NOMO-1 treated with DMSO at 0.1 percent for 48 hours (cell line): Measurements from ENCODE around the gene IRF6.

Source experiments
- DNase-seq: peaks from one replicate; lab custom pipeline; 2025; ENCODE audit not compliant: unreplicated experiment; lab: John Stamatoyannopoulos, UW

Gene IRF6

DNA sequence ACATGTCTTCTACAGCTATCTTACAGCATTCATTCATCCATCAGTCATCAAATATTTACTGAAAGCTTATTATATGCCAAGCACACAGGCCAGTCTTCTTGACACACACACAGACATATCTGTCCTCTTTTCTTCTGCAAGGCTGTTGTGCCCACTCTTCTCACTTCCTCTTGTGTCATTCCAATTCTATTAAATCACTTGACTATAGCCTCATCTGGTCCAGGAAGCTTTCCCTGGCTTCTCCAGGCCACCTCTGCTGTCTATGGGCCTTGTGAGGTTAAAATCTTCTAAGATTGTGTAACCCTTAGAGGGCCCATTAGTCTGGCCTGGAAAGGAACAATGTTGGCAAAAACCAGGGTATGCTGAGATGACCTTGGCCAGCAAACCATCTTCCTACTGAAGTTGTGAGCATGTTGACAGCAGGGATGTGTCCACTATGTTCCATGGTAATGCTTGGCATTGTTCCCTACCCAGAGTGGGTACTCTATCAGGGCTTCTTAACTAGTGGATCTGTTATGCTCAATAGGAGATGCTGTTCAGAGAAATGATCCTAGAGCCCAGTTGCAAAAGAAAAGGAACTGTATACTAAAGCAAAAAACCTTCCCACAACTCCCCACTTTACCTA is 44.8 kb downstream of the IRF6 start:
- DNase-seq, result no peak

DNA sequence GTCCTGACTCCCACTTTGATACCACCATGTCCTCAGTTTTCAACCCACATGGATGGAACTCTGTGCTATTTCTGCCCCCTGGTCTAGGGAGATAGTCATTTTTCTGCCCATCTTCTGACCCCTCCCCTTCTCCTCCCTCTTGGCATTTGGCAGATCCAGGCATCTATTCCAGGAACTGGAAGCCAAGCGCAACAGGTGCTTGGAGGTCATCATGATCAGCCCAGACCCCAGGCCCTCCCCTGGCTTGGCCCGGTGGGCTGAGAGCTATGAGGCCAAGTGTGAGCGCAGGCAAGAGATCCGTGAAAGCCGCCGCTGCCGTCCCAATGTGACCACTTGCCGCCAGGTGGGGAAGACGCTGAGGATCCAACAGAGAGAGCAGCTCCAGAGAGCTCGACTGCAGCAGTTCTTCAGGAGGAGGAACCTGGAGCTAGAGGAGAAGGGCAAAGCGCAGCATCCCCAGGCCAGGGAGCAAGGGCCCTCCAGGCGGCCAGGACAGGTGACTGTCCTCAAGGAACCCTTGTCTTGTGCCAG is 46.0 kb downstream of the IRF6 start:
- DNase-seq, result no peak

DNA sequence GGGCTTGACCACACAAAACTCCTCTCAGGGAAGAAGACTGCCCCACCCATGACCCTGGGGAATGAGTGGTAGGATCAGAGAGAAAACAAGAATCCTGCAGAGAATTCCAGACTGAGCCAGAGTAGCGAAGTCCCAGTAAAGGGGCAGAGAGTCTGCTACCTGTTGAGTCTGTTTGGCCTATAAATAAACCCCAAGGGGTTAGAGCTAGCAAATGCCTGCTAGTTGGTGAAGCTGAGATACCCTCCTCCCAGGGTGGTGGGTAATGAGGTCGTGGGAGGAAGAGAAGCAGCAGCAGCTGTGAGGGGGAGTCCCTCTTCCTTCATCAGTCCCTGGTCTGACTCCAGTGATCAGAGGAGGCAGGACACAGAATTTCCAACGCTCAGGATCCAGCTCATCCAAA is 47.5 kb downstream of the IRF6 start:
- no peak for DNase-seq

DNA sequence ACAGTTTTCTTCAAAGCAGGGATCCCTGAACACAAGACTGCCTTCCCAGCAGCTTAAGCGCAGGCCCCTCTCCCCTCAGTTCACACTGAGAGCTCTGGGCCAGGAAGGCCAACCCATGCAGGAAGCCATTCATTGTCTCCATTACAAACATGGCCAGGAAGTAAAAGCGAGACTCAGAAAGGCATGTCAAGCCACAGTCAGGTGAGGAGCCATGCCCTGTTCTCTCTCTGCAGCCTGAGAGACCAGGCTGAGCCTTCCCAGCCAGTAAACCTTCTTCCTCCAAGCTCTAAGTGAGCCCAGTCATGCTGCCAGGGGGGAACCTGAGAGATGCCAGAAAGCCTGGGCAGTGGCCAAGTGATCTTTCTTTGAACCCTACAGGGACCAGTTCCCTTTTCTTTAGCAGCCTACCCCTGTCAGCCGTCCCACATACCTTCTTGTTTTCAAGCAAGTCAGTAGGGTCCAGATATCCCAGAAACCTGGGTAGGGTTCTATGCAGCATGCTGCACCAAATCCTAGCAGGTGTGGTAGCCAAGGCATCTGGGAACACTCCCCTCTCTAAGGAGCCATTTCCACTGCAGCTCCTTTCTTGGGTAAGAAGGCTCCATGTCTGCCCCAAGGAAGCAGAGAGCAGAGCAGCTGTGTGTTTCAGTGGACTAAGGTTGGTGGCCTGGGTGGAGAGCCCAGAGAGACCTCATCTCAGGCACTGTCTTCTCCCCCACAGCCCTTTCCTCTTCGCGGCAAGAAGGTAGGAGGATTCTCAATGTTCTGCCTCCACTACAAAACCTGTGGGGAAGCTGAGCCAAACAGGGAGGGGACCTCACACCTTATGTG is 49.1 kb downstream of the IRF6 start:
- peak; percentile 78 for DNase-seq

DNA sequence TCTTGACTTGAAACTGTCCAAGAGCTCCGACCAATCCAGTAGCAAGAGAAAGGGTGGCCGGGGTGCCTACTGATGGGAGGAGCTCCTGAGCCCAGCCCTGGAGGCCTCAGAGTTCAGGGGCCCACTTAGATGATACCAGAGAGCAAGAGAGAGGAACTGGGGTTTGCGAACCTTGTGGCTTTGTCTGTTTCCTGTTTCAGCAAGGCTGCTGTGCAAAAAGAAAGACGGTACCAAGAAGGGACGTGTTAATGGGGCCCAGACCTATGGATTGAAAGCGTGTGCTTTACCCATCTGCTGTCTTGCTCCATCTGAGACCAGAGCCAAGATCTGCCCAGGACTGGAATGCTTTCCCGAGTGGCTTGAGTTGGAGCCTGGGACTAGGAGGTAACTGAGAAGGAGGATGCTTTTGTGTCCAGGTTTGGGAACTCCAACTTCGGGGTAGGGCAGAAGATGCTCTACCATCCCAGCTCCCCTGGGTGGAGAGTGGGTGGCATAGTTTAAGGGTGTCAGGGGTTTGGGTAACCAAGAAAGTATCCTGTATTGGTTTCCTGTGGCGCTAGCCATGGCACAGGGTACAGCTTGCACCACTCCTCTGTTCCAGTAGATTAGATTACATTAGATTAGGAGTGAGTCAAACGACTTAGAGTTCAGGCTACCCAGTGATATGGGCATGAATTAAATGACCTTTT is 49.9 kb downstream of the IRF6 start, which contains the start of gene TRAF3IP3:
Gene TRAF3IP3 (plus strand): TSS at position 128 of the 689 bp plus-strand sequence. CDS start 3,987 bp downstream, outside the sequence.
- DNase-seq, result peak; percentile 96

DNA sequence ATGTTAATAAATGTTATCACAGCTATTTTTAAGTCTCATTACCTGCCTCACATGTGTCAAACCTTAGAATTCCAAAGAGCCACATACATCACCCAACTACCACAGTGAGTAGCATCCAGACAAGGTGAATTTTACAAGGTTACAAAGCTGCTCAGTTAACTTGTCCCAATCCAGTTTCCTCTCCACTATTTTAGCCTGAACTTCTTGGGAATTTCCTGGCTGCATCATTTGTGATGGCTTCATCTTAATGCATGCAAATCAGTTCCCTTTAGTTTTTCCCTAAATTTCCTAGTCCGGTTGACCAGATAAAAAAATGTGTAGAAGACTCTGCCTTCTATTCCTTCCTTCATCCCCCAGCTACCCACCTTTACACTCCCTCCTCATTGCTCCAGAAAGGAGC is 50.7 kb downstream of the IRF6 start:
- no peak for DNase-seq

DNA sequence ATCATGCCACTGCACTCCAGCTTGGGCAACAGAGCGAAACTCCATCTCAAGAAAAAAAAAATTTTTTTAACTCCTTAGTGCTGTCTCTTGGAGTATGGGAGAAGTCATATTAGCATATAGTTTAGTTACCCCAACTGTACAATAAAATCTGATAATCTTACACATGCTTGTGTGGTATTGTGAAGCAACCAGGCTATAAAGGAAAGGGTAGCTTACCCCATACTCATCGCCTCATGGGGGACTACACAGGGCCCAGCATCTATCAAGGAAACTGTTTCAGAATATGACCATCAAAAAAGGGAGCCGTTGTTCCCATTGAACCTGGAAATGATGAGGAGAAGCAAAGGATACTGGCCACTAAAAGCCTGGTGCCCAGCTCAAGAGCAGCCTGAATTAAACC is 53.1 kb downstream of the IRF6 start:
- no peak for DNase-seq

DNA sequence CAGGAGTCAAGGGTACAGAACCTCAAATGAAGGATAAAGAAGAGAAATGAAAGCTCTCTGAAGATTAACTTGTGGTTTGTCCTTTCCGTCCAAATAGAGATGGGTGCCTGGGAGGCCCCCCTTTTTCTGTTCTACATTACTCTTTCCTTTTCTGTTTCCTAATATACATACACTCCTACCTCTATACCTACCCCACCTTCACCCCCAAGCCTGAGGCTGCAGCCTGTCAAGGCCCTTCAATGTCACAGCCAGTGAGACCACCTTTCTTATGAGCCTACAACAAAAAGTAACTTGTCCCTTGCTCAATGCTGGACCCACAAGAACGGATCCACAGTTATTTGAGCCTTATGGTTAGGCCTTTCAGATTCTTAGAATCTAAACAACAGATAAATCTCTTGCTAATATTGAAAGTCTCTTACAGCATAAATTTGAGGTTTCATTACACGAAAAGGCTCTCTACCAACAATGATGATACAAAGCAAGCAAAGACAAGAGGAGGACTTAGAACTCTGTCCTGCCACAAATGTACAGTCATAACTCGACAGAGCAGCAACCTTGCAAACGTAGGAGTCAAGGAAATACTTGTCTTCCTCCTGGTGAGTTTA is 54.2 kb downstream of the IRF6 start:
- no peak for DNase-seq

DNA sequence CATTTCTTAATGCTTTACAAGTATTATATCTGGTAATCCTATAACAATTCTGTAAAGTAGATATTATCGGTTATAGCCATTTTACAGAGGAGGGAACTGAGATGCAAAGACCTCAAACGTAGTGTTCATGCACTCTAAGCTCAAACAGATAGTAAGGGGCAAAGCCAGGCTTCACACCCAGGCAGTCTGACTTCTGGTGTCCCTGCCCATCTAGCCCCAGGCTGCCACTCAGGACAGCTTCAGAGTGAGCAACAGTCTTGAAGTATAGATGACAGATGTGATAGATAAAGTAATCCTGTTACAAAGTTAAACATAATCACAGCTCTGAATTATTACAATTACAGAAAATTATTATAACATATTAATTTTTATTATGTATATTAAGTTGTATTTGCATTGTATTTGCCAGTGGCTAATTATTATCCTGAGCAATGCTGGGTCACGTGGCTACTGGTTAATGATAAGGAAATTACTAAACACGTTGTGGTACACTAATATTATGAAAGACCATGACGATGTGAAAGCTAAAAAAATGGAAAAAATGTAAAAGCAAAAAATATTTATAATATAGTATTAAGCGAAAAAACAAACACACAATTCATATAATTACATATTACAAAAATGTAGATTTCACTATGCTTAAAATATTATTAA is 56.1 kb downstream of the IRF6 start:
- peak; percentile 17 for DNase-seq

DNA sequence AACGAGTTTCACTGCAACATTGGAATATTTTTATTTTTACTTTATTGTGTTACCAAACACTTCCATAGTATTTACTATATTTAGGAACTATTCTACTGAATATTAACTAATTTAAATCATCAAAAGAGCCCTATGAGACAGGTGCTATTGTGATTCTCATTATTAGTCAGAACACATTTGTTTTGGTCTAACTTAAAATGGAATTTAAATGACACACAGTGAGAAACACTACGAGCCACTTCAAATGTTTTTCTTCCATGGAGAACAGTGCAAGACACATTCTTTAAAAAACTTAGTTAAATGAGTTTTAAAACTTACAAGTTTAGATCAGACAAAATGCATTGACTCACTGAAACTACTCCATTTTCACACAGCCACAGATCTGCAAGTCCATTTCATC is 56.7 kb downstream of the IRF6 start:
- no peak for DNase-seq

DNA sequence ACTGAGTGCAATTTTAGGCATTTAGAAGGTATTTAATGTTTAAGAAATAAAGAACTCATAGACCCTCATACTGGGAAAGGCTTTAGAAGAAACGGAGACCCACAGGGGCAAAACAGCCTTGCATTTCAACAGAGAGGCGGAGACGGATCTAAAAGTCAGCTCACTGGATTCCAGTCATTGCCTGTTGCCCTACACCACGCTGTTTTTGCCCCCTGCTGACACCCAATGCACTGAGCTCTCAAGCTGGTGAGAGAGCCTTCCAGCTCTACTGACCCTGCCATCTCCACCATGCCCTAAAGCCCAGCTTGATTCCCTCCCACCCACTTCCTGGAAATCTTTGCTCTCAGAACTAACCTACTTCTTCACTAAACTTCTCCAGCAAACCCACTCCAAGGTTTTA is 57.3 kb downstream of the IRF6 start:
- DNase-seq, result no peak

DNA sequence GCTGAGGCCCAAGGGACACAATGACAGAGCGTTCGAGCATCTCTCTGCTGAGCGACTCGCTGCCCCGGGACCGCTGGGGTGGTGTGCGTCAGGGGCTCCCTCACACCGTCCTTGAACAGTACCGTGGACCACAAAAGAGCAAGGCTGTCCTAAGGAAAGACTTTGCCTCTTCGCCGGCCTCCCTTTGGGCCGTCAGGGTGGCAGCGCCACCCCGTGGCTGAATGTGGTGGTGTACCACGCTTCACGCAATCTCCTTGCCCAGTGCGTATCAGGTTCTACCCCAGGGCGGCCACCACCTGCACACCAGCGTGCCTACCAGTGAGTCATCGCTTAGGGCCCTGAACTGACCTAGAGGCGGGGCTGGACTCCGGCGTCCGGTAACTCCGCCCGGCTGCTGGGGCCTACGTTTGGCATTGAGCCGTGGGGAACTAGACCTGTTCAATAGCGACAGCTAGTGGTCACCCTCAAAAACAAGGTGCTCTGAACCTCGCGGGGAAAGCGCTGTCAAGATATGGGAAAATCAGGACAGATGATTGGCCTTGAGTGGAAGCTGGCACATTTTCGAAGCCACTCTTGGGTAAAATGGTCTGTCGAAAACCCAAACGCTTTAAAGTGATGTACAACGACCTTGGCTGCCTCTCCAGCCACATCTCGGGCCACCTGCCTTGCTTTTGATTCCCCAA is 58.2 kb downstream of the IRF6 start:
- DNase-seq, result peak; percentile 99

DNA sequence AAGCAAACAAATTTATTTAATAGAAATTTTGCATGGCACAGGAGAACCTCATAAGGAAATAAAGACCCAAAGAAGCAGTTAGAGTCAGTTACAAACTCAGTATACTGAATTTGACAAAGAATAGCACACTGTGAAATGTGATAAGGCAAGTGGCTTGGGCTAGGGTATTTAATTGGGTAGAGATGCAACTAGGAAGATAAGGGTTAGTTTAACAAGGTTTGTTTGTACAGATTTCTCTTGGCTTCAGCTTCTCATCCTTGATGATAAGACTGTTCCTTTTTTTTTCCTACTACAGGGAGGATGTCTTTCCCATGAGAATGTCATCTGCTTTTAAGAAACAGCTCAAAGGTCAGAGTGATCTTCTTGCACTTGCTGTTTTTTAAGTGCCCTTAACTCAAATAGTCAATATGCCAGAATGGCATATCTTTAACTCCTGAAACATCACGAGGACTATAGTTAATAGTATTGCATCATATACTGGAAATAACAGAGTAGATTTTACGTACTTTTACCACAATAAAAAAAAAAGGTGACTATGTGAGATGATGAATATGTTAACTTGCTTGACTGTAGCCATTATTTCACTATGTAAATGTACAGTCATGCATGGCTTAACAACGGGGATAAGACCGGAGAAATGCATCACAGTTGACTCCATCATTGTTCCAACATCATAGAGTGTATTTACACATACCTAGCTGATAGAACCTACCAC is 59.3 kb downstream of the IRF6 start:
- DNase-seq, result no peak

DNA sequence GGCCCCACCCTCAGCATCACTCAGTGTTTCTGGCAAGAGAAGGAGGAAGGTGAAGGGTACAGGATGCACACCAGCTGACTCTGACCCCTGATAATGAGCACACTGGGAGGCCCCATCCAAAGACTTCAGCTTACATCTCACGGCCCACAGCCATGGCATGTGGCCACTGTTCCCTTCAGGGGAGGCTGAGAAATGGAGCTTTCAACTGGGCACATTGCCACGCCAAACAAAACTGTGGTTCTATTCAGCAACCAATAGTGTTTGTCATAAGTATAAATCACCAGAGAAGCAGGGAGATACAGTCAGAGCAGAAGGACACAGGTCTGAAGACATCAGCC is 62.8 kb downstream of the IRF6 start:
- no peak for DNase-seq

DNA sequence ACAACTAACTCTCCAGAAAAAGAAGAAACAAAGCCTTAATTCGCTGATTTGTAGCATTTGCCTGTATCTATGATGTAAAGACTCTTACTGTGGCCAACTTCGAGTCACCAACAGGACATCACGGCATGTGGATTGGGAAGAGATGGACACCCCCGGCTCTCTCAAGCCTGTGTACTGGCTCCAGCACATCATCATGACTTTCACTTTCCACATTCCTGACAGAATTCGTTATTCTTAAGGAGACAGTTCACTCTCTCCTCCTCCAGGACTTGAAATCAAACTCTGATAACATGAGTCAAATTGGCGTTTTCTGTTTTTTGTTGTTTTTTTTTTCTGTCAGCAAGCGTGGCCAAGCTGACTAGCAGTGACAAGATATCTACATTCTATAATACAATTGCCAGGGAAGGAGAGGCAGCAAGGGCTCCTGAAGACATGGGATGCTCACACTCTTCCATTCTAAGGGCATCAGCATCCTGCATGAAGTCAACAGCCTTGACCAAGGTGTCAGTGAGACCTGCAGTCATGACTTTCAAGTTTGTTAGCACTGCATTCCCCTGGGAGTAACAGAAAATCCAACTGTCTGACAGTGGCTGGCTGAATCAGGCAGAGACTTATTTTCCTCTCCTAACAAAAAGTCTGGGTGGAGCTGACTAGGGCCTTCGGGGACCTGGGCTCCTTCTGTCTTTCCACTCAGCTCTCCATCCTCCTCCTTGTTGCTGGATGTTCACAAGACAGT is 63.4 kb downstream of the IRF6 start:
- DNase-seq, result no peak

DNA sequence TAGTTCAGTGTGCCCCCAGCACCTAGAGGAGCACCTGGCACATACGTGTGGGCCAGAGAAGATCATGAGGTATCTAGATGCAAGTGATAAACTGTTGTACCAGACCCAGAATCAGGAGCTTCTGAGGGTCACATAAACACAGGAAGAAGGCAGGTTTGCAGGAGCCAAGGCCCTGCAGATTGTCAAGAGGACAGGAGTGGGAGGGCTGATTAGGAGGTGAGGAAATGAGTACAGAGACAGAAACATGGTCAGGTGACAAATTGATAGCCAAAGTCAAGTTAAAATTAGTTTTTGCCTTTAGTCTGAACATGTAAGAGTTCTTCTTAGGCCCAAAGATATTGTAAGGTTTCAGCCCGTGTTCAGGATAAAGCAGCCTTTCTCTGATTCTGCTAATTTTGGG is 64.1 kb downstream of the IRF6 start:
- no peak for DNase-seq

DNA sequence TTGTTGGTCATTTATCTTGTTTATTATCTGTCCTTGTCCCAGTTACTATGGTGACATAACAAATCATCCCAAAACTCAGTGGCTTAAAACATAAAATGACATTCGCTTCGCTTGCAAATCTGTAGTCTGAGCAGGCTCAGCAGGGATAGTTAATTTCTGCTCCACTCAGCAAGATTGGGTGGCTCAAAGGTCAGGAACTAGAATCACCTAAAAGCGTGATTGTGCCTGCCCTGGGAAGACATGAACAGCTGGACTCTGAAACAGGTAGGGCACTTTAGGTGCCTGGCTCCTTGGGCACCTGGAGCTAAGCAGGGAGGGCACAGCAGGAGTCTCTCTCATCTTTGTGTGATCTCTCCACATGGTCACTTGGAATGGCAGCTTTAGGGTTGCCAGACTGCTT is 64.7 kb downstream of the IRF6 start:
- DNase-seq, result no peak

DNA sequence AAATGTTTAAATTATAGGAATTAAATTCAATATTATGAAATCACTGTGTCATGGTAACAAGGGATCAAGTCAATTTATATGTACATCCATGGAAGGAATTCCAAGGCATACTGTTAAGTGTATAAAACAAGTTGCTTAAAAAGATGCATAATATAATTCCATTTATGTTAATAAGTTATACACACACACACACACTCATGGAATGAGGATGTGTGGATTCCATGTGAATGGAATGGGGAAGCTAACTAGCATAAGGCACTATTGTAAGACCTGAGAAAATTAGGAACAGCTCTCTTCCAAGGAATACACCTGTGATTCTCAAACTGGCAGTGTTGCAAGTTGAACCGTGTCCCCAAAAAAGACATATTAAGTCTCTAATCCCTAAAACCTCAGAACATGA is 67.7 kb downstream of the IRF6 start:
- no peak for DNase-seq

DNA sequence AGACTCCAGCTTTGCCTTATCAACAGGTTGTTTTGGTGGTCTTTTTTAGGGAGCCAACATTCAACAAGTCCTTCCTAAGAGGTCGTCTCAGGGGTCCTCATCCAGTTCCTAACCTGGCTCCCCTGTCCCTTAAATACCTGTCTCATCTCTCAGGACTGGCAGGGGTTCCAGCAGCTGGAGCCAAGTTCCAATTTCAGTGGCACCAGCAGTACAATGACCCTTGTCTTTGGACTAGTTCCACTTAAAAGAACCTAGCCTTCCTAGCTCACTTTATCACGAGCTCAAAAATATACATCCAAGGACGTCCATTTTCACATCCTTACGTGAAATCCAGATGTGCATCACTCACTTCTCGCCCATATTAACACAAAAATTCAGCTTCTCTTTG is 68.8 kb downstream of the IRF6 start:
- DNase-seq, result no peak
